Glutamatergic neuron (in vitro differentiated cells): ENCODE results near the gene ZSCAN9. TPM values are rescaled to one million over a fixed set of nuclear protein-coding genes. Genes with fewer than 3 reads are reported as not detected.

Experiments
- DNase-seq: peaks from one replicate; pipeline ENCODE4 v3.0.0; 2022
- H3K27ac Mint-ChIP-seq: one replicate; pipeline ENCODE4 v1.8.0; 2020; ENCODE audit warnings: mild to moderate bottlenecking, mixed read lengths, inconsistent platforms; ENCODE audit not compliant: unreplicated experiment
- H3K27me3 Mint-ChIP-seq: one replicate; pipeline ENCODE4 v1.8.0; 2020; ENCODE audit warnings: mild to moderate bottlenecking, moderate library complexity, mixed read lengths, inconsistent platforms; ENCODE audit not compliant: unreplicated experiment
- H3K36me3 Mint-ChIP-seq: one replicate; pipeline ENCODE4 v1.8.0; 2020; ENCODE audit warnings: mild to moderate bottlenecking, mixed read lengths, inconsistent platforms; ENCODE audit not compliant: unreplicated experiment
- H3K4me1 Mint-ChIP-seq: one replicate; pipeline ENCODE4 v1.8.0; 2020; ENCODE audit warnings: mild to moderate bottlenecking, low read depth, mixed read lengths, inconsistent platforms; ENCODE audit not compliant: unreplicated experiment
- H3K4me3 Mint-ChIP-seq: one replicate; pipeline ENCODE4 v1.8.0; 2020; ENCODE audit warnings: mild to moderate bottlenecking, mixed read lengths, inconsistent platforms; ENCODE audit not compliant: unreplicated experiment
- H3K9me3 Mint-ChIP-seq: one replicate; pipeline ENCODE4 v1.8.0; 2020; ENCODE audit warnings: mild to moderate bottlenecking, moderate library complexity, mixed read lengths, inconsistent platforms; ENCODE audit not compliant: unreplicated experiment
- CTCF ChIP-seq: fragments of 200-600 bp; sonication (generic); IDR thresholded peaks from one replicate; pipeline ENCODE4 v1.5.0; 2021; ENCODE audit not compliant: partially characterized antibody, unreplicated experiment
- total RNA-seq: library from RNA; stranded (reverse); fragmentation: NEBNext Ultra II Directional; extraction: Animal tissue kit (Norgen Biotek cat#: 25700); gene quantifications from one replicate; pipeline ENCODE4 v1.2.1, GENCODE V29; 2021; ENCODE audit not compliant: unreplicated experiment

The ZSCAN9 gene
- total RNA-seq, 1 donor from 2014 or later = 54.0 TPM

- DNase-seq = peak; percentile 50
- Mint-ChIP-seq H3K27me3 (peaks cover 13% of the 10 kb centered on the region), H3K4me1 (peaks cover 14% of the 10 kb centered on the region), H3K9me3 (peaks cover 14% of the 10 kb centered on the region), H3K36me3 (peaks cover 5% of the 10 kb centered on the region), H3K27ac (peak overlapping the region; percentile 20), H3K4me3 (peak overlapping the region; percentile 98)
- no peak for TF ChIP-seq CTCF
Measured at GRCh38 chr6:28207510-28208110, 17.5 kb upstream of the ZSCAN9 start.

GRCh38 chr6:28208111-28208659 lies 16.9 kb upstream of the ZSCAN9 start:
- Mint-ChIP-seq H3K9me3 (peaks cover 20% of the 10 kb centered on the region), H3K4me1 (peaks cover 14% of the 10 kb centered on the region), H3K27me3 (peaks cover 16% of the 10 kb centered on the region), H3K36me3 (peaks cover 5% of the 10 kb centered on the region), H3K4me3 (peak overlapping the region; percentile 98), H3K27ac (no peak overlapping the region)
- DNase-seq = peak; percentile 28
- TF ChIP-seq CTCF = no peak

- Mint-ChIP-seq H3K27me3 (peaks cover 14% of the 10 kb centered on the region), H3K9me3 (peaks cover 20% of the 10 kb centered on the region), H3K4me3 (peak overlapping the region; percentile 18), H3K27ac (peak overlapping the region; percentile 64), H3K4me1 (peaks cover 14% of the 10 kb centered on the region), H3K36me3 (peaks cover 5% of the 10 kb centered on the region)
- no peak for DNase-seq
- TF ChIP-seq CTCF = no peak
Measured at GRCh38 chr6:28209753-28210535, 15.1 kb upstream of the ZSCAN9 start.

- Mint-ChIP-seq H3K27me3 (peaks cover 15% of the 10 kb centered on the region), H3K27ac (no peak overlapping the region), H3K4me1 (peaks cover 14% of the 10 kb centered on the region), H3K4me3 (peak overlapping the region; percentile 83), H3K36me3 (peaks cover 5% of the 10 kb centered on the region), H3K9me3 (peaks cover 20% of the 10 kb centered on the region)
- no peak for TF ChIP-seq CTCF
- DNase-seq = no peak
Measured at GRCh38 chr6:28211840-28212509, 13.1 kb upstream of the ZSCAN9 start.
